HPDE6-E6E7 (cell line): ENCODE measurements around the gene UNC13B.
"Not testable (repeated sequence)": the region's sequence is repeated elsewhere in the genome, so short reads cannot be mapped to it uniquely, and the experiment has no call there.

ENCODE experiments used
- DNase-seq: peaks from one replicate; pipeline ENCODE4 v3.0.0; 2011; ENCODE audit warnings: missing footprints; ENCODE audit errors: extremely low spot score

The UNC13B gene

DNA sequence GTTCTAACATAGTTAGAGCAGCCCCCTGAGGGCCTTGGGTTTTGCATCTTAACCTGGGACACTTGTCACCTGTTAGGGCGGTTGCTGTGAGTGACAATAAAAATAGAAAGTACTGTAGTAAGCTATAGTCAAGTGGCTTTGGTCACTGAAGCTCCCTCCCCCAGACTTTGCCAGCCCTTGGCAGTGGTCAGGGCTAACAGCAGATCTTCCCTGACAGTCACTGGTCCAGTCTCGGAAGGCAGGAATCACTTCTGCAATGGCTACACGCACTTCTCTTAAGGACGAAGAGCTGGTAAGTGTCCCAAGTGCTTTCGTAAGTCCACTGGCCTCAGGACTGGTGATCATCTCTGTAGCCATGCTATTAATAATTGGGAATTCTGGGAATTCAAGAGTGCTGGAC lies 213.1 kb downstream of the UNC13B start:
- DNase-seq: no peak

DNA sequence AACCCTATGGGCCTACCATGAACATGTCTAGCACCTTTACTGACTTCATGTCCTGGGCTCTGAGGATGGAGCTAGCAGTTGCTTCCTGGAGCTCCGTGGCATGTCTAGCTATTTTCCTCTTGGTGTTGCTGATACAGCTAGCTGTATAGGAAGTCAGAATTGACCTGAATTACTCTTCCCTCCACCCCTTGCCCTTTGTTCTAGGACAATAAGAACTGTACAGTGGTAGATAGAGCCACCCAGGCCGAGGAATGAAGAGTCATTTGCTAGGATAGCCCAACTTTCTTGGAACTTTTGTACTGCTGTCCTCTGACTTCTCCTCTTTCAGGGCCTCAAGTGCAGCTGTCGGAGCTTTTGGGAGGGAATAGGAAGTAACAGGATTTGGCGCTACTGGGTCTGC lies 218.2 kb downstream of the UNC13B start:
- DNase-seq: no peak

DNA sequence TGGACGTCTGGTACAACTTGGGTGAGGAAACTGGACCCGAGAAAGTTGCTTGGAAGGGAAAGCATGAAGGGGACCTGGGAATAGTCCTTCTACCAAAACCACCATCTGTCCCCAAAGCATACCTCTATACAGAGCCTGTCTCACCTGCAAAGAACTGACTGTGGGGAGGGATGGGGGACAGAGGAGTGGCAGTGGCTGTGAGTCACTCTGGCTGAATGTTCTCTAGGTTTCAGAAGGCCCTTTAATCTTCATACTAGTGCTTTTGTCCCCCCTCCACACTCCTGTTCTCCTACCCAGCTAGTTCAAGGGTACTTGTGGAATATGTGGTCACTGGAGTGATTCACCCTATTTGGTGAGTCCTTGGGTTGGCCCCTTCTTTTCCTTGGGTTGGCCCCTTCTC lies 218.8 kb downstream of the UNC13B start:
- DNase-seq: no peak

DNA sequence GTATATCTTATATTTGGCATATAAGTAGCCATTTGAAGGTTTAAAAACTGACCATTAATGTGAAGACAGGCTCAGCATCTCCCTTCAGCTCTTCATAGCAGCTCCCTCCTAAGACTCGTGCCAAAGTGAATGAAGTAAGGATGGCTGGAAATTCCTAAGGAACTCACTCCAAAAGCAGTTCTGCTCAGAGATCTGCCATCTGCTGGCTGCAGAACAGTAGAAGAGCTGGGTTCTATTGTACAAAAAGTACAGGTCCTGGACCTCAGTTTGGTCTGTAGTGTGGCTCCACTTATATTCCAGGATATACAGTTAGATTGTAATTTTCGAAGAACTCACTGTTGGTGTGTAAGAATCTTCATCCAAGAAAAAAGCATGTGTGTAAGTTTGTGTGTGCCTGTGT lies 223.2 kb downstream of the UNC13B start:
- DNase-seq: no peak

DNA sequence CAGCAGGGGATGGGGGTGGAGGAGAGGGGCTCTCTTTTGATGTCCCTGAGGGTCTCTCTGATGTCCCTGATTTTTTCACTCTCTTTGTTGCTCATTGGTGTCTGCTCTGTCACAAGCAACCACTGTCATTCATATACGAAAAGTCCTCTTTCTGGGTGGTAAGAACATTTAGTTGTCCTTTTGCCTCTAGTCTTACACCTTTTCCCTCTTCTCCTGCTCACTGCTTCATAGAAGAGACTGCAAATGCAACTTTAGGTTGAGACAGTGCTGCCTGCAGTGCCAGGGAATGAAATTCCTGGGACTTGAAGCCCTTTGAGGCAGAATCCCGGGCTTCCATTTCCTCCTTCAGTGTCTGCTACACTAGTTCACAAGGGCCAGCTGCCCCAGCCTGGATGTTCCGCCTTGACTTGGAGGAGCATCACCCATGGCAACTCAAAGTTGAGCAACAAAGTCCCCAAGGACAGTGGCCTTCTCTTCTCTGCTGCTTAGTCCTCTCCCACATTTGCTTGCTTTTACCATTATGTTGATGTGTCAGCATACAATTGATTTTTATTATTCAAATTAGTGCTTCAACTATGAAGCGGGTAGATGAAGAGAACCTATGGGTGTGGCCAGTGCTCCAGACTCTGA lies 233.4 kb downstream of the UNC13B start:
- no peak for DNase-seq

DNA sequence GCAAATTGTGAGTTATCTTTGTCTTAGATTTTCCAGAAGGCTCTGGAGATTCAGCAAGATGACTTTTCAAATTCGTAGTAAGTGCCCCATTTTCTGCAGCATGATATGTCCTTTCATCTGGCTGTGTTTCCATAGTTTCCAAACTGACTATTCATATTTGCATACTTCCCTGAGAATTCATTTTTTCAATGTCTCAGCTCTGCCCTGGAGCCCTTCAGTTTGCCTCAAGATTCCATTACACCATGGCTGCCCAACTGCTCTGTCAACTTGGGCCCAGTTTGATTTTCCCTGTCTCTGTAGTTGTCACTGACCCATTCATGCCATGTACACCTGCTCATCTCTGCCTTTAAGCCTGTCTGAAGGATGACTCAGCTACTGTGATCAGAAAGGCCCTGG lies 233.9 kb downstream of the UNC13B start:
- DNase-seq: no peak

DNA sequence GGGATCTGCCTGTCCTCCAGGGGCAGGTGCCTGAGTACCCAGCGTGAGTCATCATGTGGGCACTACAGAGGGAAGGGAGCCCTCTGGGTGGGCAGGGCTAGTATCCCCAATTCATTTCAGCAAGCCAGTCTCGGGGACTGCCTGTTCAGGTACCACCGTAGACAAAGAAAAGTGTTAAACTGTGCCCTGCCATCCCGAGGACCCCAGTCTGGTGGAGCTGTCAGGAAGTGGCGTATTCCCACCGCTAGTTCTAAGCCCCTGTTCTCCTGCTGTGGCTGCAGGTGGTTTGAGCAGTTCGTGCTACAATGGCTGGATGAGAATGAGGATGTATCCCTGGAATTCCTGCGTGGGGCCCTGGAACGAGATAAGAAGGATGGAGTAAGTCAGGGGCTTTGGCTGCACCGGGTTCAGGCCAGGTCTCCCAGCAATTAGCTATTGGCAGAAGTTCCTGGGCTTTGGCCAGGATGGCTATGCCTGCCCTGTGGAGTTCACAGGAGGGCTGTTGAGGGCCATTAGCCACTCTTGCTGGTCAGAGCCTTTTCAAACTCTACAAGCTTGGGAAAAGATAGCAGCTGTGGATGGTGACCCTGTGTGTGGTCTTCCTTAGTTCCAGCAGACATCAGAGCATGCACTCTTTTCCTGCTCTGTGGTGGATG lies 234.9 kb downstream of the UNC13B start:
- DNase-seq: no peak

DNA sequence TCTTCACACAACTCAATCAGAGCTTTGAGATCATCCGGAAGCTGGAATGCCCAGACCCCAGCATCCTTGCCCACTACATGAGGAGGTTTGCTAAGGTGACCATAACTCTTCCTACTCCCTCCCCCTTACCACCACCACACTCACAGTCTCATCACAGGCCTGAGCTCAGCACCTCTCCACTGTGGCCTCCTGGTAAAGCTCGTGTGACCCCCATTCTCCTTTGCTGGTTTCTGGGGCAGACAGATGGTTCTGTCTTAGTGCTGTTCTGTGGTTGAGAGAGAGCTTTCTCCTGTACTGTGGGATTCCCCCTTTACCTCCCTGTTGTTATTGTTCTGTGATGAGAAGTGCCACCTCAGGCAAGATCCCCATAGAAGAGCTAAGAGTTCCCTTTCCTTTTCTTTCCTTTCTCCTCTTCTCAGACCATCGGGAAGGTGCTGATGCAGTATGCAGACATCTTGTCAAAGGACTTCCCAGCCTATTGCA lies 235.4 kb downstream of the UNC13B start:
- DNase-seq: no peak

DNA sequence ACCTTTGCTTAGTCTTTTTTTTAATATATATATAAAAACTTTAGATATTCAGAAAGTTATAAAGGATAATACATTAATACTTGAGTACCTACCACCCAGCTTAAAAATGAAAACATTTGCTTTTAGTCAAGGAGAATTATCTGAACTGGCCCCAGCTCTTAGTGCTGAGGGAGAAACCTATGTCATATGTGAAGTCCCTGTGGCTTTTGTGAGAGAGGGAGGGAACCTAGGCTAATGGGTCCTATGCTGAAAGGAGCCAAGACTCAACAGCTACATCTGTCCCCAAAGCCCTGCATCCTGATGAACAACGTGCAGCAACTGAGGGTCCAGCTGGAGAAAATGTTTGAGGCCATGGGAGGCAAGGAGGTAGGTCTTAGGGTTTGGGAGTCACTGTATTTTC lies 236.1 kb downstream of the UNC13B start:
- DNase-seq: no peak

DNA sequence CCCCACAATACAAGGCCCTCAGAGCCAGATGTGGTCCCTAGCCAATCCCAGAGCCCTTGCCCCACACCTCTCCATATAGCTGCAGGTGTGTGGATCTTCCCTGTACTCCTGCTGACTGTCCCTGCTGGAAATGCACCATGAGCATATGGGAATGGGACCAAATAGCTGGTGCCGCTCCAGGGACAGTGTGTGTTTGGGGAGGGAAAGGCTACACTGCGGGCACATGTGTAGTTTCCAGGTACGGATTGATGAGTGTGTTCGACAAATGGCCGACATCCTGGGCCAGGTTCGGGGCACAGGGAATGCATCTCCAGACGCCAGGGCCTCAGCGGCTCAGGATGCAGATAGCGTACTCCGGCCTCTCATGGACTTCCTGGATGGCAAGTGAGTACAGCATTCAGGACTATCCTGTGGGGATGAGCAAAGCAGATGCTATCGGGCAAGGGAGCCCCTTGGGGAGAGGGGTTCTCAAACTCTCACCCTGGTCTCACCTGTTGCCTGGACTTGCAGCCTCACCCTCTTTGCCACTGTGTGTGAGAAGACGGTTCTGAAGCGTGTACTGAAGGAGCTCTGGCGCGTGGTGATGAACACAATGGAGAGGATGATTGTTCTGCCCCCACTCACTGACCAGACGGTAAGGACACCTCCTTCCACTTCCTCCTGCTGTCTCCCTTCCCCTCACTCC lies 237.0 kb downstream of the UNC13B start:
- no peak for DNase-seq

DNA sequence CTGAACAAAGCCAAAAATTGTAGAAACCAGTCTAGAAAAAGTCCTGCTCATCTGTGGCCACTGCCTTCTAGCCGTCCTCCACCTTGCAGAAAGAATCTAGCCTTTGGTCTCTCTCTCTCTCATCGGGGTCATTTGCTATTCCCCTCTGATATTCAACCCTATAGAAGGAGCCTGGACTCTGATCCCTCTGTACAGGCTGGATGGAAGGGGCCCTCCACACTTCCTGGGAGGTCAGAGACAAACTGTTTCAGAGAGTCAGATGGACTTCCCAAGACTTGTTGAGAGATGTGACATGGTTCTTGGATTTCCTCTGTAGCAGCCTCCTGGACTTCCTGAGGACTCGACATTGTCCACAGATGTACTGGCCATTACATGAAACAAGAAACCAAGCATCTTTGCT lies 243.1 kb downstream of the UNC13B start:
- DNase-seq: no peak

DNA sequence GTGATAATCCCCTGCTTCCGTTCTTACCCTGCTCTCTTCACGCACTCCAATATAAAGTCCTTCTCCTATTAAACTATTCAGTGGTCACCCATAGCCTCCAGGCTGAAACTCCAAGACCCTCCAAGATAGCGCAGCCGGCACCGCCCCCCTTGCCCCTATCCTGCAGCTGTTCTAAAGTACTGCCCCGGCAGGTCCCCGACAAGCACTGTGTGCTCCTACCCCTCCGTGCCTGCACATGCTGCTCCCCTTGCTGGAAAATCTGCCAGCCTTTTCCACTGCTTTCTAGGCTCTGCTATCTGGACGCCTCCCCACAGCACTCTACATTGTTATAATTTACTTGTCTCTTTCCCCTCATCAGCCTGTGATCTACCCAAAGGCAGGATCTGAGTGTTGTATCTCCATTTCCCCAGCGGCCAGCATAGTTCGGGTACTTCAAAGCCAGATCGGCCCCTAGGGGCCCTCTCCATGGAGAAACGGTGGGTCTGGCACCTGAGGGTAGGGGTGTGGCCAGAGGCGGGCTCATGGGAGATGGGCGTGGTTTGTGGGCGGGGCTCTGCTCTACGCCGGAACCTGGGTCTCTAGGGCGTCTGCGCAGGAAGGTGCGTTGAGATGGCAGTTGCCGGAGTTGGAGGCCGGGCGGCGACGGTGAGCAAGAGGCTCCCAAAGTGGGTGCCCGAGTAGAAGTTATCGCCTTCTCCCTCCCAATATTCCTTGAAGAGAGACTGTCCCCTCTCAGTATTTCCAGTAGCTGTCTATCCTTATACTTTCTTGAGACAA lies 244.6 kb downstream of the UNC13B start:
- DNase-seq: no peak

DNA sequence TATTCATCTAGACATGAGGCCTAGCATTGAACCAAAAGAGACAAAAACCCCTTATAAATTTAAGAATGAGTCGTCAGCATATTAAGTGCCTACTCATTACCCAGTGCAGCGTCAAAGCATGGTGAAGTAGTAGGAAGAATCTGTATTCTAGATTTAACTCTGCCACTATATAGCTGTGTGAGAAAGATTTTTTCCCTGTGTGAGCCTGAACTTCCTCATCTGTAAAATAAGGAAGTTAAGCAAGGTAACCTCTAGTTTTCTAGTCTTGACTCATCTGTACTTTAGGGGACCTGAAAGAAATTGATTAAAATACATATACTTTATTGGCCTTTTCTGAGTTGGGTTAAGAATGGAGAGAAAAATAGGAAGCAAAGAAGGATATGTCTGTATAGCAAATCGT lies 246.0 kb downstream of the UNC13B start:
- DNase-seq: no peak

DNA sequence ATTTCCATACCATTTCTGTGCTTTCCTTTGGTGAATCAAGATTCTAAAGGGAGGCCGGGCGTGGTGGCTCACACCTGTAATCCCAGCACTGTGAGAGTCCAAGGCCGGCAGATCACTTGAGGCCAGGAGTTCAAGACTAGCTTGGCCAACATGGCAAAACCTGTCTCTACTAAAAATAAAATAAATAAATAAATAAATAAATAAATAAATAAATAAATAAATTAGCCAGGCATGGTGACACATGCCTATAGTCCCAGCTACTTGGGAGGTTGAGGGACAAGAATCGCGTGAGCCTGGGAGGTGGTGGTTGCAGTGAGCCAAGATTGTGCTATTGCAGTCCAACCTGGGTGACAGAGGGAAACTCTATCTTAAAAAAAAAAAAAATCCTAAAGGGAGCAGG lies 247.6 kb downstream of the UNC13B start:
- DNase-seq: not testable (repeated sequence)

DNA sequence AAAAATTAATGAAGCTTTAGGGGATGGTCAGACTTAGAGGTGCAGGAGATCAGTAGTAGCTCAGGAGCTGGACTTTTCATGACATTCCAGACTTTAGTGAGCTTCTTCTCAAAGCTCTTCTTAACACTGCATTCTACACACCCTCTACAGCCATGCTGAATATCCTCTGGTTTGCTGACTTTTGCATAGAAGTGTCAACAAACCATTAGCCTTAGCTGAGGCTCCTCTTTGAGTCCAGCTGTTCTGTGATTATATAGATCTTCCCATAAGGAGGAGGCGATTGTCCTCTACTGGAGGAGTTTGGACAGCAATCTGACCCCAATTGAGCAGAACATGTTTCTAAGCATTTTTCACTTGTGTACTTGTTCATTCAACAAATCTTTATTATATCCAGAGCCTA lies 253.1 kb downstream of the UNC13B start:
- DNase-seq: no peak

DNA sequence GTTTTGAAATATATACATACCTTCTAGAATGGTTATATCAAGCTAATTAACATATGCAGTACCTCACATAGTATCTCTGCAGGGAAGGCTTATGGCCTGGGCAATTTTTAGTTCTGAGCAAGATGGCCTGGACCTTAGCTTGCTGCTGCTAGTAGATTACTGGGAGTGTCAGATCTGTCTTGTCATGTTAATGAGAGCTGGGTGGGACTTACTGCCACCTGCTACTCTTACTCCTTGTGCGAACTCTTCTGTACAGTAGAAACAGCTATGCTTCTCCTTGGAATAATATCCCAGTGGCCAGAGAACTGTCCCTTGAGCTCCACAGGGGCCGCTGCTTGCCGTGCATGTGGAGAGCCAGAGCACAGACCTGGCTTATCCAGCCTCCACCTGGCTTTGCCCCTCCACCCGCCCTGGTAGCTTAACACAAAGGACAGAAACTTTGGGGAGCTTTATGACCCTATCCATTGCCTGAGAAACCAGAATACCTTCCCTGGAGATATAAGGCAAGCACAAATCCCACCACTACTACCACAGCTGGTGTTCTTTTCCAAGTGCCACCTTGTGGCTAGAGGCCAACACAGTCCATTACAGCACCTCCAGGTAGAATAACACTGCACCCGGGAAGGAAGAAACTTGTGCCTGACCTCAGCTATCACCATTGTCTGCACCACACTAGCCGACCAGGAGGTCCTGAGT lies 253.7 kb downstream of the UNC13B start:
- DNase-seq: no peak

DNA sequence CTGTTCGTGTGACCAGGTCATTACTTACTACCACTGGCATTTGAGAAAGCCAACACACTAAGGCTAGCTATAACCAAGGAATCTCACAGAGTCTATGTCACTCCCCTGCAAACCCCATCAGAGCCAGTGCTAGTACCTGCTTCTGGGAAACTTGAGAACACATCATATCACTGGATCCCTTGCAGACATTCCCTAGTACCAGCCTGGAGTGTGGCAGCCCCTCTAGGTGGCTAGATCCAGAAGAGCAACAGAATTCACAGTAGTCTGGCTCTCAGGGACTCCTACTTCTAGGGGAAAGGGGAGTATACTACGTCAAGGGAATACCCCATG lies 254.3 kb downstream of the UNC13B start:
- no peak for DNase-seq

DNA sequence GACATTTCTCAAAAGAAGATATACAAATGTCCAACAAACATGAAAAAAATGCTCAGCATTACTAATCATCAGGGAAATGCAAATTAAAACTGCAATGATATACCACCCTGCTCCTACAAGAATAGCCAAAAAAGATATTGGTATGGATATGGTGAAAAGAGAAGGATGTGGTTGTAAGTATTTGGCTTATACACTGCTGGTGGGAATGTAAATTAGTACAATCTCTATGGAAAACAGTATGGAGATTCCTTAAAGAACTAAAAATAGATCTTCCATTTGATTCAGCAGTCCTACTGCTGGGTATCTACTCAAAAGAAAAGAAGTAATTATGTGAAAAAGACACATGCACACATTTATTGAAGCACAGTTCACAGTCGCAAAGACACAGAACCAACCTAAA lies 260.5 kb downstream of the UNC13B start:
- DNase-seq: no peak

DNA sequence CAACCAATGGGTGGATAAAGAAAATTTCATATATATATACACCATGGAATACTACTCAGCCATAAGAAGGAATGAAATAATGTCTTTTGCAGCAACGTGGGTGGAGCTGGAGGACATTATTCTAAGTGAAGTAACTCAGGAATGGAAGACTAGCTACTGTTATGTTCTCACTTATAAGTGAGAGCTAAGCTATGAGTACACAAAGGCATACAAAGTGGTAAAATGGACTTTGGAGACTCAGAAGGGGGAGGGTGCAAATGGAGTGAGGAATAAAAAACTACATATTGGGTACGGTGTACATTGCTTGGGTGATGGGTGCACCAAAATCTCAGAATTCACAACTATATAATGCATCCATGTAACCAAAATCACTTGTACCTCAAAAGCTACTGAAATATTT lies 260.9 kb downstream of the UNC13B start:
- no peak for DNase-seq

DNA sequence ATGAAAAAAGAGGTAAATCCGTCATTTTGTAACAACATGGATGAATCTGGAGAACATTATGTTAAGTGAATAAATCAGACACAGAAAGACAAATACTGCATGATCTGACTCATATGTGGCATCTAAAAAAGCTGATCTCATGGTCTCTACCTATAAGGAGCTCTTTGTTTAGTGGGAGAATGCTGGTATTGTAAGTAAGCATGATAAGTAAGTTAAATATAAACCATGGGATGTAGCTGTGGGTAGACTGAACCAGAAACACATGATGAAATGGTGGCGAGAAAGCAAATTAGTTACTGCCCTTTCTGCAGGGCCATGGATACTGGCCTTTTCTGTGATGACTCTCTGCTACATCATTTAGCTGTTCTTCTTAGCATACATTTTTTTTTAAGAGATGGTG lies 261.7 kb downstream of the UNC13B start:
- DNase-seq: no peak

DNA sequence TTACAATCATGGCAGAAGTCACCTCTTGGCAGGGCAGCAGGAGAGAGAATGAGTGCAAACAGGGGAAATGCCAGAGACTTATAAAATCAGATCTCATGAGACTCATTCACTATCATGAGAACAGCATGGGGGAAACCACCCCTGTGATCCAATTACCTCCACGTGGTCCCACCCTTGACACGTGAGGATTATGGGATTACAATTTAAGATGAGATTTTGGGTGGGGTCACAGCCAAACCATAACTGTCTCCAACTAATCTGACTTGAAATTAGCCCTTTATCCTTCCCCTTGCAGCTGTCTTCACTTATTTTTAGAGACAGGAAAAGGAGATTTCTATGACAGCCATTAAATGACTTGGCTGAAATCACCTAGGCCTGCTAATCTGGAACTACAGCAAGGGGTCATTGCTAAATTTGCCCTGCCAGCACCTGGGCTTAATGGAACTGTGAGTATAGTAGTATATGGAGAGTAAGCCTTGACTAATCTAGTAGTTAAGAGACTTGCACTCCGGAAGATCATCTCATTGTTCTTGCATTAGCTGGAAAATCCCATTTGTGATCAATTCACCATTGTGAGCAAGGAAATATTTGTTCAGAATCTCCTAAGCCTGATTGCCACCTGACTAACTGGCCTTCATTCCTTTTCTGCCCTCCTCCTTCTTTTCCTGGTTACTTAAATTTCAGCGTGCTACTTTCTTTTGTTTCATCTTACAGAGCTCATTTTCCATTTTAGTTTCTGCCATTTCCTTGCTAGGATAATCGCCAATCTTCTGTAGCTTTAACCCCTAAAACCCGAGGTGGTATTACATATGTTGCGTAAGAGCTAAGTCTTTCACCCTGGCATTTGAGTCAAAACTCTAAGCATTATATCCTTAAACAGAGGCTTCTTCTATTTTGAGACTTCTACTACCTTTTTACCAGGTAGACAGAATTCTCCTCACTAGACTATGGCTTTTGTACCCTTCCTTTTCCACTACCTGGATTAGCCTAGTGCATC lies 262.8 kb downstream of the UNC13B start:
- no peak for DNase-seq
